LNCaP clone FGC (cell line): ENCODE measurements around the gene TIE1.

Experiments
- DNase-seq: peaks from one replicate; pipeline ENCODE4 v3.0.0-alpha.2; 2011; ENCODE audit warnings: low read depth
- H3K4me3 ChIP-seq: 2 replicates; pipeline ENCODE4 v1.5.1; 2011; ENCODE audit warnings: mild to moderate bottlenecking, low read depth, low read length, control low read depth
- CTCF ChIP-seq: IDR thresholded peaks from 2 replicates; pipeline ENCODE4 v1.5.1; 2012; ENCODE audit warnings: mild to moderate bottlenecking; ENCODE audit not compliant: control insufficient read depth, insufficient read depth; ENCODE audit errors: extremely low read depth

TIE1 gene

GRCh38 chr1:43279161-43279560 lies 21.6 kb upstream of the TIE1 start:
- DNase-seq = no peak
- no peak overlapping the region for H3K4me3 ChIP-seq
- no peak for TF ChIP-seq CTCF

- no peak for DNase-seq
- TF ChIP-seq CTCF = no peak
- no peak overlapping the region for H3K4me3 ChIP-seq
Measured at GRCh38 chr1:43279666-43280065, 21.1 kb upstream of the TIE1 start.

- no peak for TF ChIP-seq CTCF
- DNase-seq = no peak
- no peak overlapping the region for H3K4me3 ChIP-seq
Measured at GRCh38 chr1:43280692-43281091, 20.1 kb upstream of the TIE1 start.

- DNase-seq = no peak
- TF ChIP-seq CTCF = no peak
- no peak overlapping the region for H3K4me3 ChIP-seq
Measured at GRCh38 chr1:43282220-43283195, 18.3 kb upstream of the TIE1 start.

- no peak overlapping the region; the same call in 1 of the 2 replicates for H3K4me3 ChIP-seq
- no peak for DNase-seq
- TF ChIP-seq CTCF = 0 out of 2 replicates have a peak, but pooled peaks have one; percentile 8
Measured at GRCh38 chr1:43284065-43284464, 16.7 kb upstream of the TIE1 start.

GRCh38 chr1:43284546-43285110 lies 16.2 kb upstream of the TIE1 start:
- no peak for TF ChIP-seq CTCF
- DNase-seq = no peak
- H3K4me3 ChIP-seq = peak overlapping the region; percentile 85
